ENCODE measurements around the gene GYS2.

- TF ChIP-seq SMC3 (IDR thresholded peaks at IDR 0.05; ENCODE audit: low read depth, low read length) (no peak), RFX5 (IDR thresholded peaks at IDR 0.05; ENCODE audit: low read depth, low read length) (no peak), POLR2A (IDR thresholded peaks at IDR 0.05; ENCODE audit: low read depth, low read length) (no peak), CEBPB (IDR thresholded peaks at IDR 0.05; ENCODE audit: low read depth, low read length) (no peak), FOS (IDR thresholded peaks at IDR 0.05; ENCODE audit: low read depth, low read length) (no peak), ELK1 (IDR thresholded peaks at IDR 0.05; ENCODE audit: borderline replicate concordance, low read depth, low read length) (no peak), MAFK (IDR thresholded peaks at IDR 0.05; ENCODE audit: low read depth, low read length) (no peak), USF2 (IDR thresholded peaks at IDR 0.05; ENCODE audit: low read depth, low read length) (no peak)
- TF ChIP-seq, protein P1, sequence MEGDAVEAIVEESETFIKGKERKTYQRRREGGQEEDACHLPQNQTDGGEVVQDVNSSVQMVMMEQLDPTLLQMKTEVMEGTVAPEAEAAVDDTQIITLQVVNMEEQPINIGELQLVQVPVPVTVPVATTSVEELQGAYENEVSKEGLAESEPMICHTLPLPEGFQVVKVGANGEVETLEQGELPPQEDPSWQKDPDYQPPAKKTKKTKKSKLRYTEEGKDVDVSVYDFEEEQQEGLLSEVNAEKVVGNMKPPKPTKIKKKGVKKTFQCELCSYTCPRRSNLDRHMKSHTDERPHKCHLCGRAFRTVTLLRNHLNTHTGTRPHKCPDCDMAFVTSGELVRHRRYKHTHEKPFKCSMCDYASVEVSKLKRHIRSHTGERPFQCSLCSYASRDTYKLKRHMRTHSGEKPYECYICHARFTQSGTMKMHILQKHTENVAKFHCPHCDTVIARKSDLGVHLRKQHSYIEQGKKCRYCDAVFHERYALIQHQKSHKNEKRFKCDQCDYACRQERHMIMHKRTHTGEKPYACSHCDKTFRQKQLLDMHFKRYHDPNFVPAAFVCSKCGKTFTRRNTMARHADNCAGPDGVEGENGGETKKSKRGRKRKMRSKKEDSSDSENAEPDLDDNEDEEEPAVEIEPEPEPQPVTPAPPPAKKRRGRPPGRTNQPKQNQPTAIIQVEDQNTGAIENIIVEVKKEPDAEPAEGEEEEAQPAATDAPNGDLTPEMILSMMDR (conservative IDR thresholded peaks at IDR 0.05; ENCODE audit: low read depth, low read length): no peak
These were observed 101.8 kb downstream of the GYS2 start for GRCh38 chr12:21502872-21503271.

Data from IMR-90 (cell line).